SJCRH30 (cell line): ENCODE measurements around the gene ADAMTS19. TPM values are rescaled to one million over a fixed set of nuclear protein-coding genes. Genes with fewer than 3 reads are reported as not detected.

Experiments
- DNase-seq, 2 experiments: peaks; one replicate each; pipeline ENCODE4 v3.0.0-alpha.2; 2015 to 2020
- H3K27ac ChIP-seq: fragments of 250-450 bp; sonication (Bioruptor Pico); 2 replicates; pipeline ENCODE4 v1.5.1; 2020; ENCODE audit warnings: mild to moderate bottlenecking, moderate library complexity
- H3K27me3 ChIP-seq: fragments of 250-450 bp; sonication (Bioruptor Pico); 2 replicates; pipeline ENCODE4 v1.5.1; 2020; ENCODE audit warnings: mild to moderate bottlenecking, moderate library complexity
- H3K36me3 ChIP-seq: fragments of 250-450 bp; sonication (Bioruptor Pico); 2 replicates; pipeline ENCODE4 v1.5.1; 2020; ENCODE audit warnings: mild to moderate bottlenecking, moderate library complexity
- H3K4me1 ChIP-seq: fragments of 250-450 bp; sonication (Bioruptor Pico); 2 replicates; pipeline ENCODE4 v1.5.1; 2020; ENCODE audit warnings: mild to moderate bottlenecking, moderate library complexity
- H3K4me3 ChIP-seq: fragments of 250-450 bp; sonication (Bioruptor Pico); 2 replicates; pipeline ENCODE4 v1.5.1; 2020; ENCODE audit warnings: mild to moderate bottlenecking, moderate library complexity
- H3K9me3 ChIP-seq: fragments of 250-450 bp; sonication (Bioruptor Pico); replicated peaks from 2 replicates; pipeline ENCODE4 v1.5.1; 2020; ENCODE audit warnings: mild to moderate bottlenecking, moderate library complexity
- total RNA-seq: library from RNA; depleted of rRNA; stranded (reverse); fragments of >200 nt; shearing (Covaris generic); gene quantifications from 2 replicates; pipeline ENCODE4 v1.2.3, GENCODE V29; 2014

The ADAMTS19 gene
- total RNA-seq, 1 experiment from 2014 or later: 0.02 TPM

GRCh38 chr5:129448654-129449053 lies 11.4 kb upstream of the ADAMTS19 start:
- Histone ChIP-seq H3K27ac (no peak overlapping the region), H3K4me3 (no peak overlapping the region), H3K4me1 (no peaks in the 10 kb centered on the region), H3K36me3 (no peaks in the 10 kb centered on the region), H3K9me3 (no peaks in the 10 kb centered on the region), H3K27me3 (peaks cover 6% of the 10 kb centered on the region)
- no peak for DNase-seq

- Histone ChIP-seq H3K9me3 (no peaks in the 10 kb centered on the region), H3K27me3 (no peaks in the 10 kb centered on the region), H3K27ac (no peak overlapping the region), H3K4me3 (no peak overlapping the region), H3K36me3 (no peaks in the 10 kb centered on the region), H3K4me1 (no peaks in the 10 kb centered on the region)
- DNase-seq: no peak
These were observed 5.6 kb upstream of the ADAMTS19 start for GRCh38 chr5:129454461-129454860.

- no peaks in the 10 kb centered on the region for H3K27me3 ChIP-seq
- no peaks in the 10 kb centered on the region for H3K9me3 ChIP-seq
- no peaks in the 10 kb centered on the region for H3K4me1 ChIP-seq
- no peaks in the 10 kb centered on the region for H3K36me3 ChIP-seq
- H3K27ac ChIP-seq: no peak overlapping the region
- no peak for DNase-seq
- H3K4me3 ChIP-seq: no peak overlapping the region
These were observed 685 bp upstream of the ADAMTS19 start for GRCh38 chr5:129459450-129459776.

GRCh38 chr5:129460672-129460935 lies 506 bp downstream of the ADAMTS19 start:
- Histone ChIP-seq H3K27me3 (no peaks in the 10 kb centered on the region), H3K36me3 (no peaks in the 10 kb centered on the region), H3K4me3 (no peak overlapping the region), H3K9me3 (no peaks in the 10 kb centered on the region), H3K27ac (no peak overlapping the region), H3K4me1 (no peaks in the 10 kb centered on the region)
- no peak for DNase-seq

- H3K27ac ChIP-seq: no peak overlapping the region
- H3K4me3 ChIP-seq: no peak overlapping the region
- H3K27me3 ChIP-seq: no peaks in the 10 kb centered on the region
- no peak for DNase-seq
- no peaks in the 10 kb centered on the region for H3K4me1 ChIP-seq
- H3K36me3 ChIP-seq: no peaks in the 10 kb centered on the region
- no peaks in the 10 kb centered on the region for H3K9me3 ChIP-seq
These were observed 1.0 kb downstream of the ADAMTS19 start for GRCh38 chr5:129460936-129461710.

- Histone ChIP-seq H3K4me1 (no peaks in the 10 kb centered on the region), H3K36me3 (no peaks in the 10 kb centered on the region), H3K9me3 (no peaks in the 10 kb centered on the region), H3K4me3 (no peak overlapping the region), H3K27ac (no peak overlapping the region), H3K27me3 (no peaks in the 10 kb centered on the region)
- DNase-seq: no peak
These were observed 1.7 kb downstream of the ADAMTS19 start for GRCh38 chr5:129461711-129462332.

- Histone ChIP-seq H3K9me3 (no peaks in the 10 kb centered on the region), H3K27ac (no peak overlapping the region), H3K36me3 (no peaks in the 10 kb centered on the region), H3K27me3 (no peaks in the 10 kb centered on the region; the same call in 1 of the 2 replicates), H3K4me3 (no peak overlapping the region), H3K4me1 (no peaks in the 10 kb centered on the region)
- DNase-seq: no peak
These were observed 5.8 kb downstream of the ADAMTS19 start for GRCh38 chr5:129465776-129466344.

- no peaks in the 10 kb centered on the region for H3K4me1 ChIP-seq
- no peak for DNase-seq
- no peaks in the 10 kb centered on the region for H3K9me3 ChIP-seq
- H3K4me3 ChIP-seq: no peak overlapping the region
- no peaks in the 10 kb centered on the region for H3K36me3 ChIP-seq
- H3K27ac ChIP-seq: no peak overlapping the region
- peaks cover 3% of the 10 kb centered on the region; the same call in 1 of the 2 replicates for H3K27me3 ChIP-seq
These were observed 14.4 kb downstream of the ADAMTS19 start for GRCh38 chr5:129474544-129474943.

- Histone ChIP-seq H3K4me3 (no peak overlapping the region), H3K4me1 (no peaks in the 10 kb centered on the region), H3K27me3 (peaks cover 3% of the 10 kb centered on the region; the same call in 1 of the 2 replicates), H3K36me3 (no peaks in the 10 kb centered on the region), H3K27ac (no peak overlapping the region), H3K9me3 (no peaks in the 10 kb centered on the region)
- no peak for DNase-seq
These were observed 16.7 kb downstream of the ADAMTS19 start for GRCh38 chr5:129476751-129477150.

- Histone ChIP-seq H3K36me3 (no peaks in the 10 kb centered on the region), H3K27ac (no peak overlapping the region), H3K4me3 (no peak overlapping the region), H3K27me3 (peaks cover 3% of the 10 kb centered on the region; the same call in 1 of the 2 replicates), H3K9me3 (no peaks in the 10 kb centered on the region), H3K4me1 (no peaks in the 10 kb centered on the region)
- DNase-seq: no peak
These were observed 17.4 kb downstream of the ADAMTS19 start for GRCh38 chr5:129477532-129477931.

- Histone ChIP-seq H3K36me3 (no peaks in the 10 kb centered on the region), H3K27ac (no peak overlapping the region), H3K4me3 (no peak overlapping the region), H3K27me3 (no peaks in the 10 kb centered on the region), H3K4me1 (no peaks in the 10 kb centered on the region), H3K9me3 (no peaks in the 10 kb centered on the region)
- DNase-seq: no peak
These were observed 21.1 kb downstream of the ADAMTS19 start for GRCh38 chr5:129481161-129481560.

- Histone ChIP-seq H3K9me3 (no peaks in the 10 kb centered on the region), H3K27ac (no peak overlapping the region), H3K4me3 (no peak overlapping the region), H3K27me3 (no peaks in the 10 kb centered on the region), H3K36me3 (no peaks in the 10 kb centered on the region), H3K4me1 (no peaks in the 10 kb centered on the region)
- DNase-seq: no peak
These were observed 36.3 kb downstream of the ADAMTS19 start for GRCh38 chr5:129496421-129496820.

GRCh38 chr5:129496864-129497595 lies 36.9 kb downstream of the ADAMTS19 start:
- H3K4me1 ChIP-seq: no peaks in the 10 kb centered on the region
- H3K4me3 ChIP-seq: no peak overlapping the region
- H3K27me3 ChIP-seq: no peaks in the 10 kb centered on the region
- no peaks in the 10 kb centered on the region for H3K36me3 ChIP-seq
- no peaks in the 10 kb centered on the region for H3K9me3 ChIP-seq
- H3K27ac ChIP-seq: no peak overlapping the region
- no peak for DNase-seq

- H3K4me3 ChIP-seq: no peak overlapping the region
- no peak for DNase-seq
- no peaks in the 10 kb centered on the region for H3K9me3 ChIP-seq
- no peaks in the 10 kb centered on the region for H3K36me3 ChIP-seq
- no peaks in the 10 kb centered on the region for H3K27me3 ChIP-seq
- H3K4me1 ChIP-seq: no peaks in the 10 kb centered on the region
- H3K27ac ChIP-seq: no peak overlapping the region
These were observed 39.2 kb downstream of the ADAMTS19 start for GRCh38 chr5:129499208-129499852.

- H3K27me3 ChIP-seq: no peaks in the 10 kb centered on the region
- H3K36me3 ChIP-seq: no peaks in the 10 kb centered on the region
- DNase-seq: no peak
These were observed 40.0 kb downstream of the ADAMTS19 start for GRCh38 chr5:129500101-129500500.

More at GRCh38 chr5:129500101-129500500, 40.0 kb downstream of the ADAMTS19 start:
- Histone ChIP-seq H3K4me3 (no peak overlapping the region), H3K4me1 (no peaks in the 10 kb centered on the region), H3K27ac (no peak overlapping the region), H3K9me3 (no peaks in the 10 kb centered on the region)
